Endothelial cell of umbilical vein (primary cell): ENCODE results near the gene DYNC2H1. TPM values are rescaled to one million over a fixed set of nuclear protein-coding genes. Genes with fewer than 3 reads are reported as not detected.

Source experiments
- BruUV-seq: library from RNA; stranded (reverse); fragments of 400-500 nt; replicated peaks from 2 replicates; lab custom pipeline; 2021; lab: Mats Ljungman, UMichigan
- CTCF ChIA-PET: fragments of 300-600, 350-600 bp; sonication (Branson Sonifier 250); formaldehyde crosslinking; loops from one replicate; lab custom pipeline; 2021; ENCODE audit warnings: antibody characterized with exemption, inconsistent platforms; lab: Charles Lee
- POLR2A ChIA-PET: fragments of 300-600, 350-600 bp; sonication (Branson Sonifier 250); formaldehyde crosslinking; loops from one replicate; lab custom pipeline; 2021; ENCODE audit warnings: antibody characterized with exemption, inconsistent platforms; lab: Charles Lee
- DNase-seq: peaks from one replicate; pipeline ENCODE4 v3.0.0-alpha.2; 2011; ENCODE audit warnings: low read depth, low spot score
- FAIRE-seq: peaks from 2 replicates; lab custom pipeline; 2011; peaks lifted over from hg19 to GRCh38; lab: Jason Lieb, UNC
- H2AFZ ChIP-seq: 2 replicates; pipeline ENCODE4 v1.6.0; 2012; ENCODE audit warnings: low read depth, low read length, control low read depth, inconsistent platforms
- H3K27ac ChIP-seq: 2 replicates; pipeline ENCODE4 v1.5.1; 2011; ENCODE audit warnings: low read depth, mild to moderate bottlenecking, control low read depth, low read length, moderate library complexity; ENCODE audit not compliant: insufficient read depth
- H3K27me3 ChIP-seq, 2 experiments: 2 replicates each; pipeline versions ENCODE4 v1.6.0 to v1.6.1; 2011; ENCODE audit warnings: low read length in 2 of 2, mixed read lengths in 1 of 2; ENCODE audit not compliant: control insufficient read depth in 2 of 2, insufficient read depth in 2 of 2
- H3K36me3 ChIP-seq, 2 experiments: 2 replicates in 1 of 2; 3 replicates in 1 of 2; pipeline ENCODE4 v1.5.1; 2011; ENCODE audit warnings: low read length in 2 of 2, mild to moderate bottlenecking in 1 of 2, moderate library complexity in 1 of 2; ENCODE audit not compliant: control insufficient read depth in 2 of 2, insufficient read depth in 2 of 2; ENCODE audit errors: extremely low read depth in 1 of 2
- H3K4me1 ChIP-seq: 3 replicates; pipeline ENCODE4 v1.5.1; 2011; ENCODE audit warnings: mild to moderate bottlenecking, low read length; ENCODE audit not compliant: control insufficient read depth, insufficient read depth; ENCODE audit errors: extremely low read depth
- H3K4me2 ChIP-seq: 2 replicates; pipeline ENCODE4 v1.6.1; 2011; ENCODE audit warnings: low read length, control low read depth, mixed read lengths; ENCODE audit not compliant: insufficient read depth
- H3K4me3 ChIP-seq, 3 experiments: fragments of 200-600 bp in 1 of 3; sonication (generic), shearing (Covaris generic) in 1 of 3; replicated peaks in 1 of 3; 2 replicates each; pipeline ENCODE4 v1.5.1; 2011 to 2016; ENCODE audit warnings: control low read depth in 3 of 3, low read length in 3 of 3, mild to moderate bottlenecking in 2 of 3, inconsistent platforms in 1 of 3, low read depth in 1 of 3, moderate library complexity in 1 of 3; ENCODE audit not compliant: insufficient read depth in 1 of 3
- H3K79me2 ChIP-seq: 2 replicates; pipeline ENCODE4 v1.6.0; 2012; ENCODE audit warnings: low read length, inconsistent platforms; ENCODE audit not compliant: control insufficient read depth, insufficient read depth
- H3K9ac ChIP-seq: replicated peaks from 2 replicates; pipeline ENCODE3; 2011; ENCODE audit warnings: low read length, control low read depth; ENCODE audit not compliant: insufficient read depth; ENCODE audit errors: extremely low read depth
- H3K9me1 ChIP-seq: replicated peaks from 3 replicates; pipeline ENCODE4 v1.6.0; 2011; ENCODE audit warnings: mild to moderate bottlenecking, low read length; ENCODE audit not compliant: control insufficient read depth, insufficient read depth; ENCODE audit errors: extremely low read depth
- H3K9me3 ChIP-seq: replicated peaks from 2 replicates; pipeline ENCODE4 v1.5.1; 2012; ENCODE audit warnings: low read length, inconsistent platforms; ENCODE audit not compliant: control insufficient read depth, insufficient read depth
- H4K20me1 ChIP-seq: replicated peaks from 2 replicates; pipeline ENCODE3; 2011; ENCODE audit warnings: mild to moderate bottlenecking, low read length; ENCODE audit not compliant: control insufficient read depth, insufficient read depth; ENCODE audit errors: extremely low read depth
- EZH2 ChIP-seq: IDR thresholded peaks from 2 replicates; pipeline ENCODE4 v1.6.1; 2012; ENCODE audit warnings: borderline replicate concordance, low read depth, mild to moderate bottlenecking, moderate library complexity, low read length, inconsistent platforms; ENCODE audit not compliant: severe bottlenecking
- FOS ChIP-seq: IDR thresholded peaks from 2 replicates; pipeline ENCODE4 v1.6.1; 2011; ENCODE audit warnings: mild to moderate bottlenecking, low read length, moderate library complexity, borderline replicate concordance; ENCODE audit not compliant: insufficient read depth
- GATA2 ChIP-seq: IDR thresholded peaks from 2 replicates; pipeline ENCODE4 v1.7.0; 2011; ENCODE audit warnings: low read depth, mild to moderate bottlenecking, moderate library complexity, mixed read lengths, low read length; ENCODE audit not compliant: insufficient read length, insufficient read depth
- JUN ChIP-seq: IDR thresholded peaks from 2 replicates; pipeline ENCODE4 v1.6.1; 2011; ENCODE audit warnings: borderline replicate concordance, low read depth; ENCODE audit not compliant: insufficient read length, insufficient read depth
- MYC ChIP-seq: IDR thresholded peaks from one replicate; pipeline ENCODE4 v1.6.1; 2011; ENCODE audit warnings: mild to moderate bottlenecking, low read depth, low read length
- POLR2A ChIP-seq: IDR thresholded peaks from 2 replicates; pipeline ENCODE4 v1.6.1; 2012; ENCODE audit warnings: low read depth, mild to moderate bottlenecking, control low read depth, low read length
- POLR2AphosphoS5 ChIP-seq: IDR thresholded peaks from 2 replicates; pipeline ENCODE4 v1.6.1; 2012; ENCODE audit warnings: low read depth, mild to moderate bottlenecking, control low read depth, low read length, moderate library complexity; ENCODE audit not compliant: insufficient read depth
- dilution Hi-C: fragments of 300-500 bp; cut with MboI; formaldehyde crosslinking; loops from one replicate; pipeline ENCODE4 v1.15.0; 2019; ENCODE audit warnings: low sequenced_read_pairs; ENCODE audit not compliant: extremely low pct_ligation_motif_present
- intact Hi-C: fragments of 100-400 bp; cut with micrococcal nuclease; formaldehyde crosslinking; loops from one replicate; pipeline ENCODE4 v1.10.0; 2022
- polyA plus RNA-seq, 4 experiments: library from polyadenylated mRNA; depleted of rRNA in 3 of 4; stranded (reverse) in 3 of 4; unstranded in 1 of 4; fragments of >200 nt; gene quantifications; 2 replicates each; pipeline versions ENCODE4 v1.2.1 to v1.2.3, GENCODE V29; 2011 to 2012; ENCODE audit warnings: missing spikeins in 1 of 4
- total RNA-seq: library from RNA; stranded (reverse); gene quantifications from 2 replicates; pipeline ENCODE4 v1.2.3, GENCODE V29; 2021
- TF ChIP-seq, protein P1 (sequence below): IDR thresholded peaks from 2 replicates; pipeline ENCODE4 v1.6.1; 2011; ENCODE audit not compliant: insufficient read depth, insufficient read length
- TF ChIP-seq, protein P2 (sequence below), 2 donors: IDR thresholded peaks; 1 replicate in 1 of 2; 2 replicates in 1 of 2; pipeline ENCODE4 v1.5.1; 2011; ENCODE audit warnings: low read length in 2 of 2, mild to moderate bottlenecking in 2 of 2, moderate library complexity in 2 of 2, control low read depth in 1 of 2, inconsistent platforms in 1 of 2, low read depth in 1 of 2; ENCODE audit not compliant: insufficient read depth in 1 of 2; ENCODE audit errors: extremely low read depth in 1 of 2

DYNC2H1 gene
- total and polyA plus RNA-seq, 2 donors (not counting 3 experiments of a cell fraction or from before 2014, with no cell fraction given) = 1.9 to 4.2 TPM

DNA sequence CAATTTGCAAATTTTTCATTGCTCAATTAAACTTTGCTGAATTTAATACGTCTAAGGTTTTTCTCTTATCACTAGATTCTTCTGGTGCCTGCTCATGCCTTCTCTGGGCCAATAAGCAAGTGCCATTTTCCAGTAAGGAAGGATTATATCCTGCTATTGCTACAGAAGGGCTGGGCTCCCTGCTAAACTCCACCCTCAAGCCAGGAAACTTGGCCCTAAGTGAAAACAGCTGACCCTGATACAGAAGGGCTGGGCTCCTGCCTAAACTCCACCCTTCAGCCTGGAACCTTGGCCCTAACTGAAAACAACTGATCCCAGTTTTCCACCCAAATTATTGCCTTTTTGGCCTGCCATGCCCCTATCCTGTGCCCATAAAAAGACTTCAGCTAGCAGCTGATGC, 385.3 kb downstream of the DYNC2H1 start:
- no peak overlapping the region for H3K4me2 ChIP-seq
- H3K36me3 ChIP-seq = no peaks in the 10 kb centered on the region
- no peaks in the 10 kb centered on the region for H3K9me1 ChIP-seq
- dilution Hi-C loops (no loop called here), intact Hi-C loops (no loop called here)
- no peak overlapping the region for H3K9ac ChIP-seq
- H3K4me3 ChIP-seq = no peak overlapping the region
- H3K27me3 ChIP-seq = no peaks in the 10 kb centered on the region
- BruUV-seq = no TSS peak
- TF ChIP-seq POLR2AphosphoS5 (no peak), POLR2A (no peak), MYC (no peak), EZH2 (no peak), JUN (no peak), FOS (no peak), GATA2 (no peak)
- TF ChIP-seq, protein P1, sequence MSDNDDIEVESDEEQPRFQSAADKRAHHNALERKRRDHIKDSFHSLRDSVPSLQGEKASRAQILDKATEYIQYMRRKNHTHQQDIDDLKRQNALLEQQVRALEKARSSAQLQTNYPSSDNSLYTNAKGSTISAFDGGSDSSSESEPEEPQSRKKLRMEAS = no peak
- TF ChIP-seq, protein P2, sequence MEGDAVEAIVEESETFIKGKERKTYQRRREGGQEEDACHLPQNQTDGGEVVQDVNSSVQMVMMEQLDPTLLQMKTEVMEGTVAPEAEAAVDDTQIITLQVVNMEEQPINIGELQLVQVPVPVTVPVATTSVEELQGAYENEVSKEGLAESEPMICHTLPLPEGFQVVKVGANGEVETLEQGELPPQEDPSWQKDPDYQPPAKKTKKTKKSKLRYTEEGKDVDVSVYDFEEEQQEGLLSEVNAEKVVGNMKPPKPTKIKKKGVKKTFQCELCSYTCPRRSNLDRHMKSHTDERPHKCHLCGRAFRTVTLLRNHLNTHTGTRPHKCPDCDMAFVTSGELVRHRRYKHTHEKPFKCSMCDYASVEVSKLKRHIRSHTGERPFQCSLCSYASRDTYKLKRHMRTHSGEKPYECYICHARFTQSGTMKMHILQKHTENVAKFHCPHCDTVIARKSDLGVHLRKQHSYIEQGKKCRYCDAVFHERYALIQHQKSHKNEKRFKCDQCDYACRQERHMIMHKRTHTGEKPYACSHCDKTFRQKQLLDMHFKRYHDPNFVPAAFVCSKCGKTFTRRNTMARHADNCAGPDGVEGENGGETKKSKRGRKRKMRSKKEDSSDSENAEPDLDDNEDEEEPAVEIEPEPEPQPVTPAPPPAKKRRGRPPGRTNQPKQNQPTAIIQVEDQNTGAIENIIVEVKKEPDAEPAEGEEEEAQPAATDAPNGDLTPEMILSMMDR (IDR thresholded peaks at IDR 0.05; ENCODE audit: extremely low read depth in 1 of 2, insufficient read depth in 1 of 2, low read depth in 1 of 2, low read length in 2 of 2) = no peak
- no peak overlapping the region for H2AFZ ChIP-seq
- POLR2A ChIA-PET = no interaction called here
- H3K4me1 ChIP-seq = no peaks in the 10 kb centered on the region
- H3K9me3 ChIP-seq = no peaks in the 10 kb centered on the region
- no peaks in the 10 kb centered on the region for H4K20me1 ChIP-seq
- H3K27ac ChIP-seq = no peak overlapping the region
- H3K79me2 ChIP-seq = no peaks in the 10 kb centered on the region
- CTCF ChIA-PET = no interaction called here
- DNase-seq (no peak), FAIRE-seq (no peak)
